G401 (cell line): Measurements from ENCODE around the gene SHROOM4. TPM values are rescaled to one million over a fixed set of nuclear protein-coding genes. Genes with fewer than 3 reads are reported as not detected.

ENCODE experiments used
- DNase-seq: peaks from one replicate; pipeline ENCODE4 v3.0.0-alpha.2; 2015; ENCODE audit warnings: low spot score
- in situ Hi-C: cut with HindIII; loops from 2 replicates; pipeline ENCODE4 v1.10.0; 2016; ENCODE audit warnings: low sequenced_read_pairs, mixed read lengths
- total RNA-seq: library from RNA; depleted of rRNA; stranded (reverse); fragments of >200 nt; shearing (Covaris generic); gene quantifications from 2 replicates; pipeline ENCODE4 v1.2.3, GENCODE V29; 2014

Gene SHROOM4
- total RNA-seq, 1 experiment from 2014 or later = 0.10 TPM

DNA sequence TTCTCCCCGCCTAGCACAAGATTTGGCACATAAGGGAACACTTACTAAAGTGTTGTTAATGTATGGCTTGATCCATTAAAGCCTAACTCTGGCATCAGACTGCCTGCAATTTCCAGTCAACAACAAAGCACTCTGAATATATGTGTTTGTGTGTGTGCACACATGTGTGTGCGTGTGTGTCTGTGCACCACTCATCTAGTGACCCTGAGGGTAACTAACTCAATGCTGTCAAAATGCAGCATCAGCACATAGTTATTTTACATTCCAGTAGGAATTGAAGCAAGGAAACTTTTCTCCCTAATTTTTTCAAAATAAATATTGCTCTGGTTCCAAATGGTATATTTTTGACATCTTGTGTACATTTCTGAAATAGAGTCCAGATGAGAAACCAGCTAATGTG is 94.4 kb downstream of the SHROOM4 start:
- no peak for DNase-seq
- in situ Hi-C loops = no loop called here

DNA sequence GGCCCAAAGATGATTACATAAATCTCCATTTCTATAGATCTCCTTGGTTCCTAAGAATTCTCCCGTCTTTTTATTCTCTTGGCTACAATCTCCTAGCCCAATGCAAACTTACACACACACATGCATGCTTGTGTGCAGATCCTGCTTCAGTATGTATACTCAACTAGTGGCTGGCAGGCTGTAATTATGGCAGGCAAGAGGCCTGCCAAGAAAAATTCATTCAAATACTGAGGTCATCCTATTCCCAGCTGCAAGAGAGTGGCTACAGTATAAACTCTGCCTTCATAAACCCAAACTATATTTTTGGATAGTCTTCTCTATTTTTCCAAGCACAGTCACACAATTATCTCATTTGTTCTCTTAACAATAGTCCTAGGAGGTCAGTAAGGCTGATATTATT is 95.2 kb downstream of the SHROOM4 start:
- no peak for DNase-seq
- in situ Hi-C loops = no loop called here

DNA sequence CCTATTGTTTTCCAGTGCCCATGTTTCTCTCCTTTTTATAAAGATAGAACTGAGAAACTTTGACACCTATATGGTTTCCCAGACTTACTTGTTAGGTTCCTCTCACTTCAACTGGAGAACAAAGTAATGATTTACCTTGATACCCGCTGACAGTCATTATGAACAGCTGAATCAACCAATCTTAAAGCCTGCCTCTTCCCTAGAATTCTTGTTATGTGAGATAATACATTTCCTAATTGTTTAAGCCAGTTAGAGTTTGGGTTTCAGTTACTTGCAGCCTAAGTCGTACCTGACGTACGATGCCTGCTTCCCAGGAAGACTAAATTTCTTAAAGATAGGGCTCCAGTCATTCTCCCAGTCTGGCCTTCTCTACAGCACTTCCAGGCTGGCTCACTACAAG is 97.3 kb downstream of the SHROOM4 start:
- in situ Hi-C loops = no loop called here
- no peak for DNase-seq

DNA sequence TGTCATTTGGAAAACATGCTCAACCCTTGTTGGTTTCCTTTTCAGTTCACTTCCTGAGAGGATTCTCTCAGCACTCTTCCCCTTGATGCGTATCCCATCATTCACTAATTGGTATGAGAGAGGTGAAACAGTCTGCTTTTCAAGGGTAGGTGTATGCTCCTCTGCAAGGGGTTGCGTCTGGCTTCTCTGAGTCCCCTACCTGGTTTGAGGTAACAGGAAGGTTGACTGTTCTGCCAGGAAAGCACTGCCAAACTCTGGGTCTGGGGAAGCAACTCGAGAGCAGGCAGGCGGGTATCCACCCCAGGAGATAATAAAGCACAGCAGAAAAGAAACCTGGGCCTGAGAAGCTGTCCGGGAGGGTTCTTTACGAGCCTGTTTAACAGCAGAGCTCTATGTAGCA is 101.2 kb downstream of the SHROOM4 start:
- in situ Hi-C loops = no loop called here
- DNase-seq = no peak

DNA sequence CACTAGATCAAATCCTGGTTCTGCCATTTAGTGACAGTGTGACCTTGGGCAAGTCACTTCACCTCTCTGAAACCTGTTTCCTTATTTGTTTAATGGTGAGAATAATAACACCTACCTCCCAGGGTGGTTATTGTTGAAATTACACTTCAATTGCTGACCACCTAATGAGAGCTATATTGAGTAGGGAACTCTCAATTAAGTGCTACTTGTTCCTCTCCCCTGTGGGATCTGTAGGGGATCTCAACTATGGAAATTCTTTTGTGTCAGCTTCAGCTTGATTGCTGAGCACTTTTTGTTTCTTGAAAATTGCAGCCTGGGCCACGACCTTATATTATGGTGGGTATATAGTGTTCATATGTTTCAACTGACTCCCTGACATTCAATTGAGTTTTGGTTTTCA is 102.1 kb downstream of the SHROOM4 start:
- no peak for DNase-seq
- in situ Hi-C loops = no loop called here

DNA sequence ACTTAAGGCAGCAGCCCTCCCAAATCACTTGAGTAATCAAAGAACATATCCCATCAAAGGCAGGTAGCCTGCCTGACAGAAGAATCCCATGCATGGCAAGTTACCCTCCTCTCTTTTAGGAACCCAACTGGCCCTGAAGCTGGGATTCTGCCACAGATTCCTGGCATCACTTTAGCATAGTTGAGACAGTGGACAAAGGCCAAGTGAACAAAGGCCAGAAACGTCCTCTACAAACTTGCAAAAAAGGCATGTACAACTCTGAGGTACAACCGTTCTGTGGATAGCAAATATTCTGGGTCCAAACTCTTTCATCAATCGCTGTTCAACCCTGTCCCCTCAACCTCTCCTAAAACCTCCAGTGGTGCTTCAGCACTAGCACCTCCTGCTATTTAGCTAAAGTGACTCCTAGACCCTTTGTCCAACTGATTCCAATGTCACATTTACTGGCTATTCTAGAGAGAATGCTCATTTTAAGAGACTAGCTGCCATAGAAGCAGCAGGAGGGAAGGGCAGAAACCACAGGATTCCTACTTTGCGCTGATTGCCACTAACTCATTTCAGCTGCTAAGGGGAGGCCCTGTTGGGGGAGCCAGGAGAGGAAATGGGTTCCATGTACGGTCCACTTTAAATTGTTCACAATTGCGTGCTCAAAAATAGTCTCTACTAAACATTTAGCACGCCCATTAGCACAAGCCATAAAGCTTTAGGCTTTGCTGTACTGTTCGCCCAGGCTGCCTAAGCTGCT is 105.9 kb downstream of the SHROOM4 start:
- DNase-seq = no peak
- in situ Hi-C loops = no loop called here

DNA sequence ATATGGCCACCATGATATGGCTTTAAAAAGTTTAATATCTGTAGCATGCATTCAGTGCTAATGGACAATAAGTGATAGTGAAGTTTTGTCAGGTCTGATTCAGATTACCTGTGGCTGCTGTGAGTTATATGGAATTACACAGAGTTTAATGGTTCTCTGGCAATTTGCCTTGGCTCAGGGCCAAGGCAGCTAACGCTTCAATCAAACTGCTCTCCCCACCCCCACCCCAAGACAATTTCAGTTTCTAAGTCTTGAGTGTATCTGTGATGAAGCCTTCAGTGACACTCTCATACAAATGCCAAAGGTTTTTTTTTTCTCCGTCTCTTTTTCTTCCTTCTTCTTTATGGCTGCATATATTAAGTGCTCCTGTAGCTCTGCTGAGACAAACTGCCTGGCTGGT is 106.6 kb downstream of the SHROOM4 start:
- in situ Hi-C loops = no loop called here
- DNase-seq = no peak

DNA sequence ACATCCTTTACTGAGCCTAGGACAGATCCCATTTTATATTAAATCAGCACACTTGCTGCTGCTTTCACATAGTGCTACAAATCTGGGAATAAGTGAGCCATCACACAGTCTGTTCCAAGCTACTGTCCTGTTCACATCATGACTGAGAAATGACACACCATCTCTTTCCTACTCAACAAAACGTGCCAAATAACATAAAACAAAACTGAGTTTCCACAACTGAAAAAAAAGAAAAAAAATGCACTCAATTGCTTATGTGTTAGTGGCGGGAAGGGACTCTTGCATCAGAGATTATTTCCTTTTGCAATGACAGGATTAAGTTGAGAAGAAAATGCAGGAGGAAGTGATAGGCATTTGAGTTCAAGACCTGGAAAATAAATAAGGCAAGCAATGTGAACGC is 109.0 kb downstream of the SHROOM4 start:
- DNase-seq = no peak
- in situ Hi-C loops = no loop called here

DNA sequence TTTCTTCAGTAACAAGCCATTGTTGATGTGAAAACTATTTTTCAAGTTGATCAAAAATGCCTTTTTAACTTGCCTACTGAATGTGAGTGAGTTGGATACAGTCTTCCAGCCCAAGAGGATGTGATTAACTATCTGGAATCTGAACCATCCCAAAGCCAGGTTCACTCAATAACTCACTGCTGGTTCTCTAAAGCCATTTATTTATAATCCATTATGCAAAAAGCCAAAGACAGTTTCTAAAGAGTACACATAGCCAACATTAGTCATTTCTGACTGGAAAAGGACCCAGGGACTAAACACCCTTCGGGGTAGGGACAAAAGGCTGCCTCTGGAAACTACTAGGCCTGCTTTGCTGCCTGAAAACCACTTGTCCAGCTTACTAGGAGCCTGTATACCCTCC is 109.6 kb downstream of the SHROOM4 start:
- in situ Hi-C loops = no loop called here
- no peak for DNase-seq

DNA sequence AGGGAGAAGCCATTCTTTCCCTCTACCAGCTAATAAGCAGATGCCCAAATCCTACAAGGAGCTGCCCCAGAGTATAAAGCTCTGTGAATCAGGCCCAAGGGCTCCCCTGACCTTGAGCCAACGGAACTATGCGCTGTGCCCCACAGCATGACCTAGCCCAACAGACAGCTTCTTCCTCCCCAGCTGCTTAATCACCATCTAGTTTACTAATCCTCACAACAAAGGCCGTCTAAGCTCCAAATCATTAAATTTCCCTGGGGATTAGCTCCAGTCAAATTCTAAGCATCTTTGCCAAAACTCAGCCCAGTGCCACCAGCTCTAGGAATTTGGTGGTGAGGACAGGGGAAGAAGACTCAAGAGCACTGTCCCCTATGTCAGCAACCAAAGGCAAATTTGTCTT is 113.1 kb downstream of the SHROOM4 start:
- in situ Hi-C loops = no loop called here
- DNase-seq = no peak

DNA sequence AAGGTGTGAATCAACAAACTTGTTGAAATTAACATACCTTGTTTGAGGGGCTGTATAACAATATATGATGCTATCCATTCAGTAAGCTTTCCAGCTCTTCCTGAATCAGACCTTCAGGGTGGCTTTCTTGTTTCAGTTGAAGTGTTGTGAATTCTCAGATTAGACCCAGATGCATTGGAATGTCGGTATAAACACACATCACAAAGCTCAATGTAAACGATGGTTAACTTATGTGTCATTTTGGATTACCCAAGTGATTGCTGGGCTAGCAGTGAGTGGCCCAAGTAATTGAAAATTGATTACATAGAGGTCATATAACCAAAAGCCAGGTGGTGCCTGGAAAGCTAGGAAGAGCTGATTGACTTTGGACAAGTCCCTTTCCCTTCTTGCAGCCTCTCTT is 115.0 kb downstream of the SHROOM4 start:
- in situ Hi-C loops = no loop called here
- no peak for DNase-seq

DNA sequence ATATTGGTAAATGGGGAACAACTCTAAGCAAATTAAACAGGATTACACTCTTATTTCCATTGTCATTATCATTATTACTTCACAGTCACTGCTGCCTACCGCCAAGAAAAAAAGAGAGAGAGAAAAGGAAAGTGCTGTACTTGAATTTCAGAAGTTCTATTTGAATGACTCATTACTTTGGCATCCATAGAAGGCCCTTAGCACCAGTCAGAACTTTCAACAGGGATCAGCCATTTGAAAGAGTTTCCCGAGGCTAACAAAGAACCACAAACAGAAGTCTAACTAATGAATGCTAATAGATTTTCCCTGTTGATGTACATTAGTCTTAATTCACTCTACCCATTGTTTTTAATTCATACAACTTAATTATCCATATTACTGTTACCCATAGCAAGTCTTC is 116.3 kb downstream of the SHROOM4 start:
- in situ Hi-C loops = no loop called here

DNA sequence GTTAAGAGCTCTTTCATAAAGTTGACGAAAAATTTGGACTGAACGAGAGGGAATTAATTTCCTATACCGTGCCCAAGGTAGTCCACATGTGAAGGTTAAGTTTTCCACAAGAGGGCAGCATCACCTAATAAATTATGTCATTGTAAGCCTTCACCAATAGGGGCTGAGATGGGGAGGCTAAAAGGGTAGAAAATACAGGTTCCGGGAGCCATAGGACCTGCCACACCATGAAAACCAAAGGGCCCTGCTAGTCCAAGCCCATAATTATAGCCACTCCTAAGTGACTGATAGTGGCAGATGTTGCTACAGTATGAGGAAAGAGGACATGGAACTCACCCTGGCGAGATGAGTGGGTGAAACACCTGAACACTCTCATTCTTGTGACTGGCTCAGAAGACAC is 122.2 kb downstream of the SHROOM4 start:
- in situ Hi-C loops = no loop called here
- peak; percentile 52 for DNase-seq

More for the DNA sequence above, 116.3 kb downstream of the SHROOM4 start:
- DNase-seq = no peak

DNA sequence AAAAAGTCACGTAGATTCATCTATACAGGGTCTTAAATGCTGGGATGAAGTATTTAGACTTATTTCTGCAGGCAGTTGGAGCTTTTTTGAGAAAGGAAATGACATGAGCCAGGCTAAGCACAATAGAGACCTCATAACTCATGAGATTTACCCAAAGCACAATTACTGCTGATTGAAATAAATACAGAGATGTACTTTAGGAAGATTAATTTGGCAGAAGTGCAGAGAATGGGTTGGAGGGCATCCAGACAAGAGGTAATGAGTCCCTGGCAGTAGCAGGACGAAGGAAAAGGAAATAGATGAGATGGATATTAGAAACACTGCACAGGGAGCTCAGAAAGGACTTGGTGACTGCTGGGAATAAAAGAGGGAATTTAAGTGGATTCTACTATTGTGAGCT is 129.1 kb downstream of the SHROOM4 start:
- in situ Hi-C loops = no loop called here
- DNase-seq = no peak

DNA sequence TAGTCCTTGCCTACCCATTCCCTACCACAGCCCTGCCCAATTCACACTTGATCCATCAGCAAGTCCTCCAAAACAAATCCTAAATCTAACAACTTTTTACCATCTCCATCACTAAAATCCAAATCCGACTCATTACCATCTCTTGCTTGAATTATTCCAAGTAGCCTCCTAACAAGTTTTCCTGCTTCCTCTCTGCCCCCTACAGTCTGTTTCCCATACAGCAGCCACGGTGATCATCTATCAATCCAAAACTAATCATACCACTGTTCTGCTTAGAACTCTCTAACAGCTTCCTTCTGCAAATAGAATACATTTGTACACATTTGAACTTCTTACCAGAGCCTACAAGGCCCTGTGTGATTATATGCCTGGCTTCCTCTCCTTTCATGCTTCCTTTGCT is 133.0 kb downstream of the SHROOM4 start:
- DNase-seq = peak; percentile 1
- in situ Hi-C loops = no loop called here

DNA sequence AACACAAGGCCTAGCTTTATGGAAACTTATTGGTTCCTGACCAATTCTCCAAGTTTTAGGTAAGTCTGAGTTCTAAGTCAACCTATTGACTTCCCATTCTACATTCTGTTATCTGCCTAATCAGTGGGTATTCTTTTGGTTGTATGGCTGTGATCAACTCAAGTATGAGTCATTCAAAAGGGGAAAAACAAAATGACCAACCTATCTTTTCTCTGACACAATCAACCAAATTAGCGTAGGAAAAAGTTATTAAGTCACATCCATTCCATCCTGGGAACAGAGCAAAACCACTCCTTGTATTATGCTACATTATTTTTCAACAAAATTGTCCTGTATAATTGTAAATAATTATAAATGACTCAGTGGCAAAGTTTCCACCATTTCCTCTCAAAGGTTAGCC is 136.2 kb downstream of the SHROOM4 start:
- no peak for DNase-seq
- in situ Hi-C loops = no loop called here

DNA sequence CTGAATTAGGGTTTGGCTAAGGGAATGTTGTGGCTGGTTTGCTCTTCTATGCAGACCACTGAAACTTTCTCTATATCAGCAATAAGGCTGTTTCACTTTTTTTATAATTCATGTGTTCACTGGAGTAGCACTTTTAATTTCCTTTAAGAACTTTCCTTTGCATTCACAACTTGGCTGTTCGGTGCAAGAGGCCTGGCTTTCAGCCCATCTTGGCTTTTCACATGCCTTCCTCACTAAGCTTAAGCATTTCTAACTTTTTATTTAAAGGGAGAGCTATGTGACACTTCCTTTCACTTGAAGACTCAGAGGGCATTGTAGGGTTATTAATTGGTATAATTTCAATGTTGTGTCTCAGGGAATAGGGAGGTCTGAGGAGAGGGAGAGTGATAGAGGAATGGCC is 142.3 kb downstream of the SHROOM4 start:
- in situ Hi-C loops = no loop called here
- no peak for DNase-seq

DNA sequence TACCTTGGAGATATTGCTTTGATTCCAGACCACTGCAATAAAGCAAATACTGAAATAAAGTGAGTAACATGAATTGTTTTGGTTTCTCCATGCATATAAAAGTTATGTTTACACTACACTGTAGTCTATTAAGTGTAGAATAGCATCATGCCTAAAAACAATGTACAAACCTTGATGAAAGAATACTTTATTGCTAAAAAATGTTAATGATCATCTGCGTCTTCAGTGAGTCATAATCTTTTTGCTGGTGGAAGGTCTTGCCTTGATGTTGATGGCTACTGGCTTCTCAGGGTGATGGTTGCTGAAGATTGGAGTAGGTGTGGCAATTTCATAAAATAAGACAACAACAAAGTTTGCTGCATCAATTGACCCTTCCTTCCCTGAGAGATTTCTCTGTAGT is 145.1 kb downstream of the SHROOM4 start:
- in situ Hi-C loops = no loop called here
- no peak for DNase-seq

DNA sequence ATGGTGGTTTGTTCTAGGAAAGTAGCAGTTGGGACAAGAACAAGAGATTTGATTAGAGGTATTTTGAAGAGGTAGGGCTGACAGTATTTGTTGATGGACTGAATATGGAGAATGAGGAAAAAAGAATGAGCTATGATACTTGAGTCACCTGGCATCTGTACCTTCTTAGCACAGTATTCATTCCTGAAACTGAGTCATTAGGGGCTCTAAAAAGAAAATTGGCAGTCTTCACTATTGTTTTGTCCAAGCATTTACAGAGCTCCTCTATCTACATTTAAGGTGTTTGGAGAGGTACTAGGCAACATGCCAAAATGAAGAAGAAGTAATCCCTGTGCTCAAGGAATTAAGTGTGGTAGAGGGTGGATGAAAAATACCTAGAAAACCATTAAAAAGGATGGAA is 165.8 kb downstream of the SHROOM4 start:
- in situ Hi-C loops = no loop called here
- no peak for DNase-seq

DNA sequence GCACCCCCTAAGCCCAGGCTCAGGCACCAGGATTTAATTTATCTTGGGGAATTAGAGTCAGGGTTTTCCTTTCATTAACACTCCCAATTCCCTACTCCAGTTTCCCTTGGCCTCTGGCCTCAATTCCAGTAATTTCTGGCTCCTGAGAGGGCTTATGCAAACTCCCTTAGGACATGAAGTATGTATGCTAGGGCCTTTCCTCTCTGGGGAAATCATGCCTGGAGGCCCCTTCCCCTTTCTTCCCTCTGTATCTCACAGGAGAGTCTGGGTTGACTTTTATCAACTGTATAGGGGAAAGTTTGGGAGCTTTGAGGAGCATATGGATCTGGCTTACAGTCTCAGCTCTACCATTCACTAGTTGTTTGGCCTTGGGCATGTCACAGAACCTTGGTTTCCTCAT is 169.5 kb downstream of the SHROOM4 start:
- in situ Hi-C loops = no loop called here
- no peak for DNase-seq

DNA sequence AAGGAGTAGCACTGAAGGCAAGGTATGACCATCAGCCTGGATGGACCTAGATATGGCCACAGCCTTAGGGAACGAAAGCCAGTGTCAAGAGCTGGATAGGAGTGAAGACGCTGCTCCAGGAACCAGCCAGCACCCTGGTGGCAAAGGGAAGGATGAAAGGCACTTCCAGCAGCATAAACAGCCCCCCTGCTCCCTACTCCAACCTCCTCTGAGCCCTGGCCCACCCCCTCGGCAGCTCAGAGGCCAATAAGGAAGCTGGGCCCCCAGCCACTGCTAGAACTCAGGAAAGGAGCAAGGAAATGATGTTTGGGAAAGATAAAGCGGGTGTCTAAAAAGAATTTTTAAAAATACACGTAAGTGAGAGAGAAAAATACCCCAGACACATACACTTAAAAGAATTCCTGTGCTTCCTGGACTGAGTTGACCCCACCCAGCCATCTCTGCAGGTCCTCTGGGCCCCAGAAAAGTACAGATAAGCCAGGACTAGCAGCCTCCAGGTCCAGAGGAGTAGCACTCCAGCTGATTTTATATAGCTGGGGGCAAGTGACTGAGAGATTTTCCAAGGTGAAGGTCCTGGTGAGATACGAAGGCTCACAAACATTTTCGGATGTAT is 170.4 kb downstream of the SHROOM4 start:
- no peak for DNase-seq
- in situ Hi-C loops = no loop called here
